Activated gamma-delta T cell treated with Interleukin-2 at 50 U/mL for 16 hours (primary cell): Measurements from ENCODE around the gene UBE2G2.

Source experiments
- DNase-seq: peaks from one replicate; pipeline ENCODE4 v3.0.0-alpha.2; 2020

The UBE2G2 gene, protein sequence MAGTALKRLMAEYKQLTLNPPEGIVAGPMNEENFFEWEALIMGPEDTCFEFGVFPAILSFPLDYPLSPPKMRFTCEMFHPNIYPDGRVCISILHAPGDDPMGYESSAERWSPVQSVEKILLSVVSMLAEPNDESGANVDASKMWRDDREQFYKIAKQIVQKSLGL

DNA sequence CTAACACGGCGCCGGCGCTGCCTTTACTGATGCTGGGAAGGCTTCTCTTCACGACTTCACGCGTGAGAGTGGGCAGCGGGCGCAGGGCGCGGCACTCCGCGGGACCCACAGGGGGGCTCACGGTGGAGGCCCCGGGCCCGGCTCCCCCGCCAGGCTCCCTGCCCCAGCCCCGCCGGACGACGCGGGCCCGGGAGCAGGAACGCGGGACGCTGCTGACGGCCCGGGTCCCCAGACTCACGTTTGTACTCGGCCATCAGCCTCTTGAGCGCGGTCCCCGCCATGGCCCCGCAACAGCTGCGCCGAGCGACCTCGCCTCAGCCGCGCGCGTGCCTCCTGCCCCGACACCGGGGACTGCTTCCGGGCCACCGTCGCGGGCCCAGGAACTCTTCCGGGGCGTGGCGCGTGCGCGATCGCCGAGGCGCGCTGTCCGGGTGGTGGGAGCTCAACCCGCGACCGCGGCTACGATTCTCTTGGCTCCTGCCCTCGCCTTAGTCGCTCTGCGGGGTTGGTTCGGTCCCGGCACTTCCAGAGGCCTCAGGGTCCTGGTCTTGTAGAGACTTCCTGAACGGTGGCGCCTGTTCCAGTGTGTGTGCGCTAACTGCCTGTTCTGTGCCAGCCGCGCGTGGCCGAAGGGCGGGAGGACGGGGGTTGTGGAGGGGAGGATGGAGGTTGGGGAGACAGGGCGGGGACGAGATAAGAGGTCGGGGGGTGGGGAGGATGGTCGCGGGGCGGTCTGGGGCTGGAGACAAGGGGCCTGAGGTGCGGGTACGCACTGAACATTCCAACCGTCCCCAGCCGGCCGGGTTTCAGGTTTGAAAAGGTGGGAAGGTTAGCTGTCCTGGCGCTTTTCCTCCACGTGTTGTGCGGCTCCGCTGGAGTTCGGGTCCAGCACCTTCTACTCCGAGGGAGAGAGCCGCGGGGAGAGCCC lies at the start of gene UBE2G2:
Gene UBE2G2, minus strand, starts transcription at position 353 of the 928 bp plus-strand sequence. Its CDS starts 72 bp downstream, at position 281.
- DNase-seq = peak; percentile 82

DNA sequence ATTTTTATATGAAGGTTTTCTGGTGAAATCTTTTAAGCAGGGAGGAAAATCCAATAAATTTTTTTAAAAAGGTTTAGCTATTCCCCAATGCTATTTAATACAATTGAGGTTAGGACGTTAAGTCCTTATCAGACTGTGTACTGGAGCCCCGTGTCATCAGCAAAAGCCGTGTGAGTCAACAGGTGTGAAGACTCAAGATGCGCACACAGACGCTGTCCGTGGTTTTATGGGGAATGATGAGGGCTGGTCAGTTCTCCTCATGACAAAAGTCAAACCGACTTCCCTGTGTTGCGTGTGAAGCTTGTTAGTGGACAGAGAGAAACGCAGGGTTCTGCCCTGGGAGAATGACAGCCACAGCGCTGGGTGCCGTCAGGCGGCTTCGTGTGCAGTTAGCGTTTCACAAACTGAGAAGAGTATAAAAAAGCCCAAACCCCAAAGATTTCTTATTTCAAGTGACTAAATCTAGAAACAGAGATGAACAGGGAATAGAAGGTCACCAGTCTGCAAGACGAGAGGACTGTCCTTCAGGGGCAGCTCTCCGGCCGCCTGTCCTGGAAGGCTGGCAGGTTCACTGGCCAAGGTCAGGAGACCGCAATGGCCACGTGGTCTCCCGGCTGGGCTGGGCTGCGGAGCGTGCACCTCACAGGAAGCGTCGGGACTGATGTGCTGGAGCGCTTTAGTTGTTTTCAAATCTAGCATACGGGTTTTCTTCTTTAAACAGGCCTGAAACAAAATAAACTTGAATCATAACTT lies 49.5 kb upstream of the UBE2G2 start:
- DNase-seq = no peak

DNA sequence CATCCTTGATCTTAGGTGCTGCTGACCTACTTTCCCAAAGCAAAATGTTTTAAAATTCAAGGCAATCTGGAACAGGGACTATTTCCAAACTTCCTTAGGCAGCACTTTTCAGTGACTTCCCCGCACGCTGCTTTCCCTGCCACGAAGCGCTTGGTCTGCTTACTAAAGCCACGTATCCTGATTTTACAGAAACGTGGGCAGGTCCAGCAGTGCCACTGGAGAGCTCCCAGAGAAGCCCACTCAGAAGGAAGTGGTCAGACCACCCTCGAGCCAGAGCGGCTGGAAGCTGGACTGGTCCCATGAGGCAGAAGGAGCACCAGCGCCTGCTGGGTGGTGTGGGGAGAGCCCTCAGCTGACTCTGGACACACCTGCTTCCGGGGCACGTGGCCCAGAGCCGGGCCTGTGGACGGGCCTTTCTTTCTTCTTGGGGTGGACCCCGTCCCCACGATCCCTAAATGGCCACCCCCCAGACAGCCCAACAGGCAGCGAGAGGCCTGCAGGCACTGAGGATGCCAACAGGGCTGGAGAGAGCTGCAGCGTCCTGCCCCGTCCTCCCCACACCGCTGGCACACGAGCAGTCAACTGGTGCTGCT lies 48.7 kb upstream of the UBE2G2 start:
- no peak for DNase-seq

GRCh38 chr21:44849616-44850130 lies 48.1 kb upstream of the UBE2G2 start:
- no peak for DNase-seq

- DNase-seq = no peak
Observed at GRCh38 chr21:44848821-44849521, 47.4 kb upstream of the UBE2G2 start.

- no peak for DNase-seq
Observed at GRCh38 chr21:44847261-44848056, 45.8 kb upstream of the UBE2G2 start.

GRCh38 chr21:44846485-44847260 lies 45.1 kb upstream of the UBE2G2 start:
- DNase-seq = no peak

GRCh38 chr21:44846224-44846484 lies 44.5 kb upstream of the UBE2G2 start:
- no peak for DNase-seq

- DNase-seq = peak; percentile 35
Observed at GRCh38 chr21:44845418-44846223, 44.0 kb upstream of the UBE2G2 start.

- no peak for DNase-seq
Observed at GRCh38 chr21:44844256-44844655, 42.6 kb upstream of the UBE2G2 start.

DNA sequence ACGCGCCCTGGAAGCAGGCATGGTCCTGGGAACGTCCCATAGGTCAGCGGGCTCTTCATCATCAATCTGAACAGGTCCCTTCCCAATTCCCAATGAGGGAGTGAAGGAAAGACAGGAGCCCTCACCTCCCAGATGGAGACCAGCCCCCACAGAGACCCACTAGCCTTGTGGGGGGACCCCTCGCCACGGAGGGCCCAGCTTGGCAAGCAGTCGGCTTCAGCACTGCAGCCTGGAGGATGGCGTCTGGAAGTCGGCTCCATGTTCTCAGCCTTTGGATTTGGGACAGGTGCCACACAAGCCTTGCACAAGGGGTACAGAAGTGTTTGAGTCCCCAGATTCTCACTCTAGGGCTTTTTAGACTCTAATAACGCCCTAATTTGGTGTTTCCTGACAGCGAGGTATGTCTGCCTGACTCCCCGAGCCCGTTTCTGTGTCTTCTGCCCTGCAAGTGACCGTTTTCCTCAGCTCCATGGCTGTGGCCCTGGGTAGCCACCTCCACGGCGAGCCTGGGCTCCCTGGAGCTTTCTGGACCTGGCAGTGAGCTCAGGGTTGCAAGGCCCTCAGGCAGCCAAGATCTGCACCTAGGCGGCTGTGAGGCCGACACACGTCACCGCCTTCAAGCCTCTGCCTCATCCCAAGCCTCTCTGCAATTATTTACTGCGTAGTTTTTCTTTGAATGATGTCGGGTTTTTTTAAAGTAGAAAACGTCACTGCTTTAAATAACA lies 41.3 kb upstream of the UBE2G2 start:
- DNase-seq = no peak

GRCh38 chr21:44842087-44842486 lies 40.5 kb upstream of the UBE2G2 start:
- no peak for DNase-seq

- no peak for DNase-seq
Observed at GRCh38 chr21:44840771-44841170, 39.2 kb upstream of the UBE2G2 start.

DNA sequence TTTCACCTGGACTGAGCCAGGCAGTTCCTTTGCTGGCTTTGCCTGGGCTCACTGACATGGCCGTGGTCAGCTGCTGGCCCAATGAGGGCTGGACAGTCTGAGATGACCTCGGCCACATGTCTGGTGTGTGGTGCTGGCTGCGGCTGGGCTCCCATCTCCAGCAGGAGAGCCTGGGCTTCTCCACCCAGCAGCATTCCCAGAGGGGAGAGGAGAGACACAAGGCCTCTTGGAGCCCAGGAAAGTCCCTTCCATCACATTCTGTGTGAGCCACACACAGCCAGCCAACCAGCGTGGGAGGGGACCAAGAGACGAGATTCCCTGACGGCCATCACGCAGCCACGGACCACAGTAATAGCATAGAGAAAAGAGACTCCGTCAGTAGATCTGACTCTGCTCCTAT lies 37.3 kb upstream of the UBE2G2 start:
- no peak for DNase-seq

- no peak for DNase-seq
Observed at GRCh38 chr21:44838039-44838895, 36.6 kb upstream of the UBE2G2 start.

- DNase-seq = no peak
Observed at GRCh38 chr21:44837537-44837936, 35.9 kb upstream of the UBE2G2 start.

DNA sequence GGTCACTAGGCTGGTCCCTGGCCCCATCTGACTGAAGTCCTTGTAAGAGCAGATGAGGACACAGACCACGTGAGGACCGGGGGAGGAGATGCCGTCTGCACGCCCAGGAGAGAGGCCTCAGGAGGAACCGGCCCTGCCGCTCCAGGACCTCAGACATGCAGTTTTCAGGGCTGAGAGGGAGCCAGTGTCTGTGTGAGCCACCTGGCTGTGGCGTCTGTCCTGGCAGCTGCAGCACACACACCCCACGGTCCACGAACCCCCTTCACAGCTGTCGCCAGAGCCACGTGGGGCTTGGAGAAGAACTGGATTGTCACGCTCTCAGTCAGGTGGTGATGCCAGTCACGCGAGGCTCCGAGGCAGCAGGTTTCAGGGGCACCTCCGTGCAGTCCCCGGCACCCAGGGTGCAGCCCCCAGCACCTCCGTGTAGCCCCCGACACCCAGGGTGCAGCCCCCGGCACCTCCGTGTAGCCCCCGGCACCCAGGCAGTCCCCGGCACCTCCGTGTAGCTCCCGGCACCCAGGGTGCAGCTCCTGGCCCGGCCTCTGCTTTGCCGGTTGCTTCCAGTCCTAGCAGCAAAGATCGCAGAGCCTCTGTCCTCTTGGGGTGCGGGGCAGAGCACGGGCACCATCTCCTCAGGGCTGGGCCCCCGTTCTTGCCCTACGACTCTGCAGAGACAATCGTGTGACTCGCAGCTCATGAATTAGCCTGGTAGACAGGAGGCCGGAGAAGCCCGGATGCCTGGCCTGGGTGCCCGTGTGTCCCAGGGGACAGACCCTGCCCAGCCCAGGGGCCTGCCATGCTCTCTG lies 35.2 kb upstream of the UBE2G2 start:
- no peak for DNase-seq

- no peak for DNase-seq
Observed at GRCh38 chr21:44836349-44836665, 34.7 kb upstream of the UBE2G2 start.
